GM12873 (cell line): Measurements from ENCODE around the gene MUC20.

ENCODE experiments used
- CTCF ChIP-seq: IDR thresholded peaks from 2 replicates; pipeline ENCODE4 v1.5.1; 2012; ENCODE audit warnings: low read depth, mild to moderate bottlenecking, moderate library complexity, low read length, control low read depth; ENCODE audit not compliant: insufficient read depth; ENCODE audit errors: missing control alignments

MUC20 gene

GRCh38 chr3:195703776-195704175 lies 17.0 kb upstream of the MUC20 start:
- TF ChIP-seq CTCF, result no peak

- TF ChIP-seq CTCF, result no peak
Observed at GRCh38 chr3:195704433-195704999, 16.3 kb upstream of the MUC20 start.

GRCh38 chr3:195705081-195705991 lies 15.4 kb upstream of the MUC20 start:
- TF ChIP-seq CTCF, result no peak

GRCh38 chr3:195708061-195708460 lies 12.7 kb upstream of the MUC20 start:
- TF ChIP-seq CTCF, result no peak

- TF ChIP-seq CTCF, result no peak
Observed at GRCh38 chr3:195708626-195709481, 11.9 kb upstream of the MUC20 start.

GRCh38 chr3:195709676-195710085 lies 11.1 kb upstream of the MUC20 start:
- TF ChIP-seq CTCF, result no peak
